HG03039 (cell line): ENCODE data around the gene NOS2.
"Not testable (repeated sequence)": the region's sequence is repeated elsewhere in the genome, so short reads cannot be mapped to it uniquely, and the experiment has no call there.

ENCODE experiments used
- ATAC-seq: cut with Tn5 transposase; IDR thresholded peaks from one replicate; pipeline ENCODE4 v1.9.1; 2021; ENCODE audit warnings: mild to moderate bottlenecking, moderate library complexity; ENCODE audit not compliant: unreplicated experiment

Gene NOS2

DNA sequence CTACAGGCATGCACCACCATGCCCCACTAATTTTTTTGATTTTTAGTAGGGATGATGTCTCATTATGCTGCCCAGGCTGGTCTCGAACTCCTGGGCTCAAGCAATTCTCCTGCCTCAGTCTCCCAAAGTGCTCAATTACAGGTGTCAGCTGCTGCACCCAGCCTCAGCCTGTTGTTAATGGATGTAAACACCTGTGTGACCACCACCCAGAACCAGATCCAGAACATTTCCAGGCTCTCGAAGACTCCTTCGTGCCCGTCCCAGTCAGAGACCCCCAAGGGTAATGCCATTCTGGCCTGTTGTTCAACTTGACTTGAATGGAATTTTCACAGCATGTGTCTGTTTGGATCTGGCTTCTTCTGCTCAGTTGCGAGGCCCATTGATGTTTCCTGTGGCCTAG is 59.8 kb downstream of the NOS2 start:
- not testable (repeated sequence) for ATAC-seq

- no peak for ATAC-seq
Measured at GRCh38 chr17:27733773-27734172, 66.6 kb downstream of the NOS2 start.

GRCh38 chr17:27732746-27733145 is 67.6 kb downstream of the NOS2 start:
- not testable (repeated sequence) for ATAC-seq

DNA sequence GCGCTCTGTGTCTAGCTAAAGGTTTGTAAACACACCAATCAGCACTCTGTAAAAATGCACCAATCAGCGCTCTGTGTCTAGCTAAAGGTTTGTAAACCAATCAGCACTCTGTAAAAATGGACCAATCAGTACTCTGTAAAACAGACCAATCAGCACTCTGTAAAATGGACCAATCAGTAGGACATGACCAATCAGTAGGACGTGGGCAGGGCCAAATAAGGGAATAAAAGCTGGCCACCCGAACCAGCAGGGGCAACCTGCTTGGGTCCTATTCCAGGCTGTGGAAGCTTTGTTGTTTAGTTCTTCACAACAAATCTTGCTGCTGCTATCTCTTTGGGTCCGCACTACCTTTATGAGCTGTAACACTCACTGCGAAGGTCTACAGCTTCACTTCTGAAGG is 74.3 kb downstream of the NOS2 start:
- not testable (repeated sequence) for ATAC-seq

DNA sequence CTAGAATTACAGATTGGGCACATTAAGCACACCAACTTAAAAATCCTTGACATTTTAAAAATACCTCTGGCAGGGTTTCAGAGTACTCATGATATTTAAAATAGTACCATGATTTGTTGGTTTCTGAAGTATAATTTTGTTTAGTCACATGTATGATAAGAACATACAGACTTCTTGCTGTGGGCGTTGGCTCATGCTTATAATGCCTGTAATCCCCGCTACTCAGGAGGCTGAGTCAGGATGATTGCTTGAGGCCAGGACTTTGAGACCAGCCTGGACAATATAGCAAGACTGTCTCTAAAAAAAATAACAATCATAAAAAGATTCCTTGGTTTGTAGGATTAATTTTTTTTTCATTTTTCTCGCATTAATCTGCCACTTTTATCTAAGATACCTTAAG is 78.5 kb downstream of the NOS2 start:
- no peak for ATAC-seq
